BLaER1 (cell line): ENCODE measurements around the gene NOVA1.

ENCODE experiments used
- H3K27ac ChIP-seq: shearing (Covaris generic); formaldehyde crosslinking; 2 replicates; pipeline ENCODE4 v1.8.1; 2022
- H3K27me3 ChIP-seq: shearing (Covaris generic); formaldehyde crosslinking; 2 replicates; pipeline ENCODE4 v1.8.1; 2022
- H3K36me3 ChIP-seq: shearing (Covaris generic); formaldehyde crosslinking; 2 replicates; pipeline ENCODE4 v1.8.1; 2022
- H3K4me1 ChIP-seq: shearing (Covaris generic); formaldehyde crosslinking; 2 replicates; pipeline ENCODE4 v1.8.1; 2022
- H3K4me2 ChIP-seq: shearing (Covaris generic); formaldehyde crosslinking; 2 replicates; pipeline ENCODE4 v1.8.1; 2022
- H3K4me3 ChIP-seq: shearing (Covaris generic); formaldehyde crosslinking; 2 replicates; pipeline ENCODE4 v1.8.1; 2022
- H3K9ac ChIP-seq: shearing (Covaris generic); formaldehyde crosslinking; 2 replicates; pipeline ENCODE4 v1.8.1; 2022
- H3K9me3 ChIP-seq: shearing (Covaris generic); formaldehyde crosslinking; 2 replicates; pipeline ENCODE4 v1.8.1; 2022
- H4K20me1 ChIP-seq: shearing (Covaris generic); formaldehyde crosslinking; 2 replicates; pipeline ENCODE4 v1.8.1; 2022
- Cebpa-rat ChIP-seq: shearing (Covaris generic); IDR thresholded peaks from 2 replicates; pipeline ENCODE4 v1.8.1; 2022

NOVA1 gene

DNA sequence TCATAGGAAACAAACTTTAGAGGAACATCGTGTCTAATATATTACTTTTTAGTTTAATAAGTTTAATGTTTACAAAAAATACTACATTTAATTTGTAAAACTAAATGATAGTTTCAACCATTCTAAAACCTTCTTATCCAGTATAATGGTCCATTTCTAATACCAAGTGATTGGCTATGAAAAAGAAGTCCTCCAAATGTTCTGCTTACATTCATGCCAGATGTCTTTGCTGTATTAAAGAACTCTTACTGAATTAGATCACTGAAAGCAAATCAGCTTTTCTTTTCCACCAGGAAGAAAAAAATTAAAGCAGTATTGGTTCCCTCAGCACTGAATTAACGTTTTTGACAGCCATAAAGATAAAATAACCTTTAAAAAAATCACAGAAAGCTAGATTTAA is 3.7 kb downstream of the NOVA1 start:
- no peaks in the 10 kb centered on the region for H3K27me3 ChIP-seq
- H3K4me1 ChIP-seq = no peaks in the 10 kb centered on the region
- no peak overlapping the region for H3K9ac ChIP-seq
- no peaks in the 10 kb centered on the region for H3K36me3 ChIP-seq
- H3K9me3 ChIP-seq = peaks cover 12% of the 10 kb centered on the region
- no peaks in the 10 kb centered on the region for H4K20me1 ChIP-seq
- H3K27ac ChIP-seq = no peak overlapping the region
- H3K4me3 ChIP-seq = no peak overlapping the region
- H3K4me2 ChIP-seq = no peak overlapping the region
- no peak for TF ChIP-seq Cebpa-rat

DNA sequence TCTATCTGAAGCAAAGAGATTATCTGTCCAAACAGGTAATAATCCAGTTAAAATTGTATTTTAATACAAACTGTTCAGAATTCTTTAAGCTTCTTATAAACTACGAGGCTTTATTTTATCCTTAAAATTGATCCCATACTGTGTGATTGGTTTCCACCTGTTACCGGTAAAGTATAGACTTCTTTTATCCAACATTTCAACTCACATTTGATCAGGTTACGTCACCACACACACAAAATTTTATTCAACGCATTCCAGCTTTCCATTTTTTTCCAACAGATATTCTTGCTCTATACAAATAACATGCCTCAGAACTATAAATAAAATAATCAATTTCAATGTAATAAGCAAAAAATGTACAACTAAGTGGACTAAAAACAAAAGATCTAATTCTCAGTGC is 4.5 kb downstream of the NOVA1 start:
- Histone ChIP-seq H3K9ac (no peak overlapping the region), H3K36me3 (no peaks in the 10 kb centered on the region)
- TF ChIP-seq Cebpa-rat = no peak

DNA sequence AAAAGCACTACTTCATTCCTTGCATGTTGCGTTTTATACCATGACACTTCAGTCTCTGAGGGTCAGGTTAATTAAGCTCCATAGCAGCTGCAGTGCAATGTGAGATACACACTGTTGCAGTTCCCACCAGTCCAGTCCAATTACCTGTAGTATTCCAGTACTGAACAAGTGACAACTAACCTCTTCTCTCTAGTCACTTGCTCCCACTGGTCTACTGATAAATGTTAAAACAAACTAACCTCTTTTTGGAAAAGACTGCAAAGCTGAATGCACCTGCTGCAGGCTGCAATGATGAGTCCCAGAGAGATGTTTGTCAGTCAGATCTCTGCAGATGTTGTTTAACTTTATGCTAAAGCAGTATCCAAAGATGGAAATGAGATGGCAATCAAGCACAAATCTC is 7.9 kb downstream of the NOVA1 start:
- Histone ChIP-seq H3K9ac (no peak overlapping the region), H3K27ac (no peak overlapping the region), H3K9me3 (no peaks in the 10 kb centered on the region), H3K36me3 (no peaks in the 10 kb centered on the region), H4K20me1 (no peaks in the 10 kb centered on the region), H3K4me2 (no peak overlapping the region), H3K27me3 (no peaks in the 10 kb centered on the region), H3K4me1 (no peaks in the 10 kb centered on the region), H3K4me3 (no peak overlapping the region)
- no peak for TF ChIP-seq Cebpa-rat

More for the DNA sequence above, 4.5 kb downstream of the NOVA1 start:
- Histone ChIP-seq H3K4me1 (no peaks in the 10 kb centered on the region), H3K4me3 (no peak overlapping the region), H3K27me3 (no peaks in the 10 kb centered on the region), H4K20me1 (no peaks in the 10 kb centered on the region), H3K4me2 (no peak overlapping the region), H3K27ac (no peak overlapping the region), H3K9me3 (peaks cover 12% of the 10 kb centered on the region)

DNA sequence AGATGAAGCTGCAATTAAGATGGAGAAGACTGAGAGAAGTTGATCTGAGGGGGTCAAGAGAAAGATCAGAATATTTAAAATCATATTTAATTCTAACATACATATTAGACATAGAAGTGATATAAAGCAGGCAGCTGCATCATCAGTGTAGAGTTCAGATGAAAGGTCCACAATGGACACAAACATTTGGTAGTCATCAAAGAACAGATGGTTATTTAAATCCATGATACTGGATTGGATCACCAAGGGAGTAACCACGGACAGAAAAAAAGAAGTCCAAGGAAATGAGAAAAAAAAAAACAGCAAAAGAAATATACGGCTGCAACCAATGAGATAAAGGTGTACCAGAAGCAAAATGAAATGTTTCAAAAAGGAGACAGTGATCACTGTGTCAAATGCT is 20.1 kb downstream of the NOVA1 start:
- Histone ChIP-seq H3K27ac (no peak overlapping the region), H3K4me1 (no peaks in the 10 kb centered on the region), H3K27me3 (no peaks in the 10 kb centered on the region), H3K9ac (no peak overlapping the region), H4K20me1 (no peaks in the 10 kb centered on the region), H3K9me3 (no peaks in the 10 kb centered on the region), H3K4me3 (no peak overlapping the region), H3K4me2 (no peak overlapping the region), H3K36me3 (no peaks in the 10 kb centered on the region)
- TF ChIP-seq Cebpa-rat = no peak

DNA sequence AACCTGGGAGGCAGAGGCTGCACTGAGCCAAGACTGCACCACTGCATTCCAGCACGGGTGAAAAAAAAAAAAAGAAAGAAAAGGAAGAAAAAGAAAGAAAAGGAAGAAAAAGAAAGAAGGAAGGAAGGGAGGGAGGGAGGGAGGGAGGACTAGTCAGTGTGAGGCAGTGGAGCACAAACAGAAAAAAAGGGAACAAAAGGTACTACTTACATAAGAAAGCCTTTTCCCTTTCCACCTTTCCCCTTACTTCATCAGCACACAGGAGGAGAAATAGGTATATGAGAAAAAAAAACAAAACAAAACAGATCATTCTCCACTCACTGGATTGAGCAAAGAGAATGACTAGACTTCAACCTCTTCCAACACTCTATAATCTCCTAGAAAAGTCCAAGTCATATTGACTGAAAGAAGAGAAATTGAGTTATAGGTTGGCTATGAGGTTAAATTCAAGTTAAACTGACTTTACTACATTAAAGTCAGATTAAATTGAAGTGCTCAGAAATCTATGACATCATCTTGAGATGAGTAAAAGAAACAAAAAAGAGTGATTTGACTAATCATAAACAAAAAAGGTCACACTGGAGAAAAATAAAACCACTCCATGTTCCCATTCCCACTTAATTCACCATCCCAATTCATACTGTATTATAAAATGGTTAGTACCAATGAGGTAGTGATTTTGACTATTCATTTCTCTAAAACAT is 43.6 kb downstream of the NOVA1 start:
- H3K27me3 ChIP-seq = no peaks in the 10 kb centered on the region
- TF ChIP-seq Cebpa-rat = no peak
- no peaks in the 10 kb centered on the region for H3K9me3 ChIP-seq
- no peaks in the 10 kb centered on the region for H3K4me1 ChIP-seq
- H3K27ac ChIP-seq = no peak overlapping the region
- no peak overlapping the region for H3K4me3 ChIP-seq
- H3K9ac ChIP-seq = no peak overlapping the region
- H3K4me2 ChIP-seq = no peak overlapping the region
- H3K36me3 ChIP-seq = no peaks in the 10 kb centered on the region
- no peaks in the 10 kb centered on the region for H4K20me1 ChIP-seq

DNA sequence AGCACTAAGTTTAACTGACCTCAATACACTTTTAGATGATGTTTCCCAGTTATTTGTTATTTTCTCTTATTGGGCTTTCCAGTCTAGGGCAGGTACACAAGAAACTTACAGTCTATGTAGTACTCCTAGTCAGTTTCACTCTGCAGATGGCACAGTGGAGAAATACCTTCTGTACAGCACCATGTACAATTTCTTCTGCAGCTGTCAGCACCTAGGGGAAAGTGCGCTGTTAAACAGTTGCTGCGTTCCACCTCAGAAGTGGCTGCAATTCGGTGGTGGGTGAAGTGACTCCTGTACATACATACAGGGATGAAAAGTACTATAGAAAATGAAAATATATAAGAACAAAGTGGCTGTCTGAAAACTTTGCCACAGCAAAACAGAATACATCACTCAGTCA is 48.3 kb downstream of the NOVA1 start:
- Histone ChIP-seq H3K36me3 (no peaks in the 10 kb centered on the region), H3K9ac (no peak overlapping the region), H3K4me1 (no peaks in the 10 kb centered on the region), H4K20me1 (no peaks in the 10 kb centered on the region), H3K27me3 (no peaks in the 10 kb centered on the region), H3K4me2 (no peak overlapping the region), H3K9me3 (no peaks in the 10 kb centered on the region), H3K27ac (no peak overlapping the region), H3K4me3 (no peak overlapping the region)
- no peak for TF ChIP-seq Cebpa-rat

DNA sequence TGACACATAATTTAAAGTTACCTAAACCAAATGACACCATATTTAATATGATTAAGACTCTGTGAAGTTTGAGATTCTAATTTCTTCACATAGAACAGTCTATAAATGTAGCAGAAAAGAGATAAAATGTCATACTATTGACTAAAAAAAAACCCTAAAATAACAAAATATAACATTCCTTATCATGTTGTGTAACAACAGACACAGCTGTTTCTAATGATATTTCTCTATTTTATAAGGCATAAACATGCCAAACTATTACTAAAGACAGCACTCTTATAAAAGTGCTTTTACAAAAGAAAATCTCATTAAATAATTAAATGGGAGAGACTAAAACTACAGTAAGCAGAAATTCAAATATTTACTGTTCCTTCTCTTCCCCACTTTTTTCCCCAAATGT is 49.4 kb downstream of the NOVA1 start:
- Histone ChIP-seq H4K20me1 (no peaks in the 10 kb centered on the region), H3K9me3 (no peaks in the 10 kb centered on the region), H3K4me3 (no peak overlapping the region), H3K36me3 (no peaks in the 10 kb centered on the region), H3K4me2 (no peak overlapping the region), H3K27me3 (no peaks in the 10 kb centered on the region), H3K27ac (no peak overlapping the region), H3K9ac (no peak overlapping the region), H3K4me1 (no peaks in the 10 kb centered on the region)
- TF ChIP-seq Cebpa-rat = no peak

DNA sequence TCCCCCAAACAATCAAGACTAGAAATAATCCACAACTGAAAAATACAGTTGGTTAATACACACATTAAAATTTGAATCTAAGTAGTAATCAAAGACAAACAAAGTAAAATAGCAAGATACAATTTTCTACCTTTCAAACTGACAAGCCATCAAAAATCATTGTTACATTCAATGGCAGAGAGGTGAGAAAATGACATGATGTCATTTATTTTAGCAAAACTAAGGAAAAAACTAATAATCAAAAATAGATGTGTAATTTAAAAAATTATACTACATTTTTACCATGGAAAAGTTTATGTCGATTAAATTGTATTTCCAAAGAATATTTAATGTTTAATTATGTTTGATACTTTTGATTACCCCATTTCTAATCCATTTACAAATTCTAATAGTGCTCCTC is 59.7 kb downstream of the NOVA1 start:
- Histone ChIP-seq H3K36me3 (no peaks in the 10 kb centered on the region), H3K9ac (no peak overlapping the region), H3K27ac (no peak overlapping the region), H3K27me3 (no peaks in the 10 kb centered on the region), H3K9me3 (no peaks in the 10 kb centered on the region), H3K4me1 (no peaks in the 10 kb centered on the region), H3K4me2 (no peak overlapping the region), H3K4me3 (no peak overlapping the region), H4K20me1 (no peaks in the 10 kb centered on the region)
- no peak for TF ChIP-seq Cebpa-rat

DNA sequence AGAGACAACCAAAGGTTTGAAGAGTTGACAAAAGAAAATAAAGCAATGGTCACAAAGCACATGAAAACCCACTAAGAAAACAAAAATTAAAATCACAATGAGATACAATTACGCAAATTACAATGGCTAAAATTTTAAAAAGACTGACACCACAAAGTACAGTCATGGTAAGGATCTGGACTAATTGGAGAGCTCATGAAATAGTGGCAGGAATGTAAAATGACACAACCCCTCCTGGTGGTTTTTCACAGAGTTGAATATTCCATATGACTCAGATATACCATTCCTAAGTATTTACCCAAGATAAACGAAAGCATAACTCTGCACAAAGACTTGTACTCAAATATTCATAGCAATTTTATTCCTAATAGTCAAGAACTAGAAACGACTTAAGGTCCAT is 65.9 kb downstream of the NOVA1 start:
- Histone ChIP-seq H3K27ac (no peak overlapping the region), H3K4me2 (no peak overlapping the region), H4K20me1 (no peaks in the 10 kb centered on the region), H3K9me3 (no peaks in the 10 kb centered on the region), H3K36me3 (no peaks in the 10 kb centered on the region), H3K27me3 (no peaks in the 10 kb centered on the region), H3K4me3 (no peak overlapping the region), H3K4me1 (no peaks in the 10 kb centered on the region), H3K9ac (no peak overlapping the region)
- TF ChIP-seq Cebpa-rat = no peak

DNA sequence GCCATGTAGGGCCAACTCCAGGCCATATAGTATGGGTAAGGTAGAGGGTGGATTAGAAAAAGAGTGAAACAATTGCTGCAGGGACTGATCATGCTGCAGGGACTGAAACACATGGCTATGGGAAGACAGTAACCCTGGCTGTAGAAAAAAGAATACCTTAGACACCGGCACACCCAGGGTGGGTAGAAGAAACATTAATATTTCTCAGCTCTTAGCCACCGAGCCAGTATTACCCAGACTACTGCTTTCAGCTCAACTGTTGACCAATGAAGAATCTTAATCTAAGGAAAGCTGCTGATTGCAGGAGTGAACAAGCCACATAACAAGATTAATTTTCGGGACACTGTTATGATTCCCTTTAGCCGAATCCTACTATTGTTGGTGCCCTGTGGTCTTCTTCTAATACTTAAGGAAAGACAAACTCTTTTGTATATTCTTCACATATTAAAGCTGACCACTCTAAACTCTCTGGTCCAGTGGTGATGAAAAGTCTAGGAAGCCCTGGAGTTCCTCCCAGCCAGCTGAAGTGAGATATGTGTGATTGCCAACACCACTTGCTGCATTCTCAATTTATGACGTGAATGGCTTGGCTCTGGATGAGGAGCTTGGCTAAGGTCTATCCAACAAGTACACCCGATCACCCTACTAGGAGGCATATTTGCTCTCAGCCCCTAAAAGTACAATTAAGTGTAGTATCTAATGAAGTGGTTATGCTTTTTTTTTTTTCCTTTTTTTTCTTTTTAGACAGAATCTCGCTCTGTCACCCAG is 69.2 kb downstream of the NOVA1 start:
- Histone ChIP-seq H3K9me3 (no peaks in the 10 kb centered on the region), H3K36me3 (no peaks in the 10 kb centered on the region), H3K4me1 (no peaks in the 10 kb centered on the region), H3K9ac (no peak overlapping the region), H4K20me1 (no peaks in the 10 kb centered on the region), H3K27ac (no peak overlapping the region), H3K4me2 (no peak overlapping the region), H3K4me3 (no peak overlapping the region), H3K27me3 (no peaks in the 10 kb centered on the region)
- no peak for TF ChIP-seq Cebpa-rat
